Calu3 (cell line): ENCODE results near the gene PACRG. TPM values are rescaled to one million over a fixed set of nuclear protein-coding genes. Genes with fewer than 3 reads are reported as not detected.

Experiments
- BruUV-seq: library from RNA; stranded (reverse); fragments of 400-500 nt; replicated peaks from 2 replicates; lab custom pipeline; 2021; lab: Mats Ljungman, UMichigan
- CTCF ChIA-PET: fragments of 300-600 bp; sonication (Branson Sonifier 250); formaldehyde crosslinking; loops from one replicate; lab custom pipeline; 2022; ENCODE audit warnings: antibody characterized with exemption; lab: Charles Lee
- DNase-seq: peaks from one replicate; pipeline ENCODE4 v3.0.0; 2022
- H3K27ac Mint-ChIP-seq: one replicate; pipeline ENCODE4 v1.8.0; 2022; ENCODE audit warnings: mixed read lengths; ENCODE audit not compliant: unreplicated experiment
- H3K27me3 Mint-ChIP-seq: one replicate; pipeline ENCODE4 v1.8.0; 2022; ENCODE audit warnings: mixed read lengths; ENCODE audit not compliant: unreplicated experiment
- H3K36me3 Mint-ChIP-seq: one replicate; pipeline ENCODE4 v1.8.0; 2022; ENCODE audit warnings: mild to moderate bottlenecking, moderate library complexity, mixed read lengths; ENCODE audit not compliant: insufficient read depth, unreplicated experiment
- H3K4me1 Mint-ChIP-seq: one replicate; pipeline ENCODE4 v1.8.0; 2022; ENCODE audit warnings: mild to moderate bottlenecking, low read depth, mixed read lengths; ENCODE audit not compliant: unreplicated experiment
- H3K4me3 Mint-ChIP-seq: one replicate; pipeline ENCODE4 v1.8.0; 2022; ENCODE audit warnings: mild to moderate bottlenecking, low read depth, moderate library complexity, mixed read lengths; ENCODE audit not compliant: unreplicated experiment
- H3K9me3 Mint-ChIP-seq: one replicate; pipeline ENCODE4 v1.8.0; 2022; ENCODE audit warnings: low read depth, mixed read lengths; ENCODE audit not compliant: unreplicated experiment
- CTCF ChIP-seq: fragments of 200-600 bp; IDR thresholded peaks from one replicate; pipeline ENCODE4 v1.8.0; 2022; ENCODE audit warnings: antibody characterized with exemption; ENCODE audit not compliant: unreplicated experiment
- intact Hi-C: fragments of 100-400 bp; cut with micrococcal nuclease; formaldehyde crosslinking; loops from one replicate; pipeline ENCODE4 v1.10.0; 2022; ENCODE audit not compliant: unreplicated experiment
- total RNA-seq: library from RNA; stranded (reverse); gene quantifications from 2 replicates; pipeline ENCODE4 v1.2.3, GENCODE V29; 2022

Gene PACRG
- total RNA-seq, 1 experiment from 2014 or later: 1.5 TPM

- H3K9me3 Mint-ChIP-seq: no peaks in the 10 kb centered on the region
- no peaks in the 10 kb centered on the region for H3K36me3 Mint-ChIP-seq
- H3K27ac Mint-ChIP-seq: no peak overlapping the region
- H3K27me3 Mint-ChIP-seq: no peaks in the 10 kb centered on the region
- no peak overlapping the region for H3K4me3 Mint-ChIP-seq
- DNase-seq: no peak
- CTCF ChIA-PET: no interaction called here
- no TSS peak for BruUV-seq
- H3K4me1 Mint-ChIP-seq: no peaks in the 10 kb centered on the region
- intact Hi-C loops: loop anchor here (10.0 kb wide), 1 partner anchor 312 kb away; no protein-coding TSS in a partner anchor
- no peak for TF ChIP-seq CTCF
These were observed 438.7 kb downstream of the PACRG start for GRCh38 chr6:163166507-163166906.

DNA sequence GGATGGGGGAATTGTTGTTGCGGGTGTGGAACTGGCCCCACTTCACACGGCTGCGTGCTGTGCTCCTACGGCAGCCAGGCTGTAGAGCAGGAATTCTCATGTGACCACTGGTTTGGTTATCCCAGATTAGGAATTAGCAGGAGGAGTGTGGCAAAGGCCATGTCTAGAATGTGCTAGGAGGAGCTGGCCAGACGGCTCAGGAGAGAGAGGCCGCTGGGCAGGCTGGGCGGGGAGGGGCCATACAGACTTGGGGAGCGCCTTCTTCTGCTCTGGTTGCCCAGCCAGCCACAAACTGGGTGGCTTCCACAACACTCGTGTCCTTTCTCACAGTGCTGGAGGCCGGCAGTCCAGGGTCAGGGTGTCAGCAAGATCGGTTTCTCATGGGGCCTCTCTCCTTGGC, 441.7 kb downstream of the PACRG start:
- no peak for DNase-seq
- intact Hi-C loops: loop anchor here (10.0 kb wide), 1 partner anchor 315 kb away; no protein-coding TSS in a partner anchor
- Mint-ChIP-seq H3K4me3 (no peak overlapping the region), H3K36me3 (no peaks in the 10 kb centered on the region), H3K27me3 (no peaks in the 10 kb centered on the region), H3K4me1 (no peaks in the 10 kb centered on the region), H3K27ac (no peak overlapping the region), H3K9me3 (no peaks in the 10 kb centered on the region)
- no peak for TF ChIP-seq CTCF
- no TSS peak for BruUV-seq
- CTCF ChIA-PET: interaction anchor here (0.8 kb wide), 1 partner anchor 15 kb away, joined by 3 read pairs; no protein-coding TSS in a partner anchor

- Mint-ChIP-seq H3K36me3 (no peaks in the 10 kb centered on the region), H3K27ac (no peak overlapping the region), H3K9me3 (no peaks in the 10 kb centered on the region), H3K4me1 (no peaks in the 10 kb centered on the region), H3K27me3 (no peaks in the 10 kb centered on the region), H3K4me3 (no peak overlapping the region)
- TF ChIP-seq CTCF: peak; percentile 89
- intact Hi-C loops: no loop called here
- CTCF ChIA-PET: no interaction called here
- BruUV-seq: no TSS peak
- peak; percentile 30 for DNase-seq
These were observed 442.6 kb downstream of the PACRG start for GRCh38 chr6:163170294-163170883.

- Mint-ChIP-seq H3K36me3 (no peaks in the 10 kb centered on the region), H3K4me1 (no peaks in the 10 kb centered on the region), H3K9me3 (no peaks in the 10 kb centered on the region), H3K4me3 (no peak overlapping the region), H3K27me3 (no peaks in the 10 kb centered on the region), H3K27ac (no peak overlapping the region)
- no peak for DNase-seq
- BruUV-seq: no TSS peak
- intact Hi-C loops: no loop called here
- no peak for TF ChIP-seq CTCF
- CTCF ChIA-PET: interaction anchor here (0.5 kb wide), 1 partner anchor 319 kb away, joined by 3 read pairs; no protein-coding TSS in a partner anchor
These were observed 446.0 kb downstream of the PACRG start for GRCh38 chr6:163173741-163174140.
